Breast epithelium (tissue), 3 donors: ENCODE results near the gene CACNA2D3.

Experiments used
- CTCF ChIP-seq, 3 donors: fragments of 450-650 bp; IDR thresholded peaks; one replicate each; pipeline ENCODE4 v1.5.1; 2016 to 2017; ENCODE audit warnings: antibody characterized with exemption in 3 of 3, mild to moderate bottlenecking in 3 of 3, moderate library complexity in 3 of 3
- POLR2A ChIP-seq: fragments of 450-650 bp; IDR thresholded peaks from one replicate; pipeline ENCODE4 v1.6.1; 2016; ENCODE audit warnings: antibody characterized with exemption, mild to moderate bottlenecking, moderate library complexity
- POLR2AphosphoS5 ChIP-seq, 3 donors: sonication (generic); formaldehyde crosslinking; IDR thresholded peaks; one replicate each; pipeline ENCODE4 v1.6.1; 2017; ENCODE audit warnings: antibody characterized with exemption in 3 of 3

- TF ChIP-seq POLR2A (no peak), CTCF (IDR thresholded peaks at IDR 0.05) (no peak), POLR2AphosphoS5 (IDR thresholded peaks at IDR 0.05) (no peak)
Observed at GRCh38 chr3:54817628-54818027, 695.3 kb downstream of the CACNA2D3 start.
